HG03280 (cell line): ENCODE results near the gene OR2H2.

Experiments used
- ATAC-seq: cut with Tn5 transposase; IDR thresholded peaks from one replicate; pipeline ENCODE4 v1.9.1; 2021; ENCODE audit warnings: mild to moderate bottlenecking, moderate library complexity; ENCODE audit not compliant: unreplicated experiment

OR2H2 gene

DNA sequence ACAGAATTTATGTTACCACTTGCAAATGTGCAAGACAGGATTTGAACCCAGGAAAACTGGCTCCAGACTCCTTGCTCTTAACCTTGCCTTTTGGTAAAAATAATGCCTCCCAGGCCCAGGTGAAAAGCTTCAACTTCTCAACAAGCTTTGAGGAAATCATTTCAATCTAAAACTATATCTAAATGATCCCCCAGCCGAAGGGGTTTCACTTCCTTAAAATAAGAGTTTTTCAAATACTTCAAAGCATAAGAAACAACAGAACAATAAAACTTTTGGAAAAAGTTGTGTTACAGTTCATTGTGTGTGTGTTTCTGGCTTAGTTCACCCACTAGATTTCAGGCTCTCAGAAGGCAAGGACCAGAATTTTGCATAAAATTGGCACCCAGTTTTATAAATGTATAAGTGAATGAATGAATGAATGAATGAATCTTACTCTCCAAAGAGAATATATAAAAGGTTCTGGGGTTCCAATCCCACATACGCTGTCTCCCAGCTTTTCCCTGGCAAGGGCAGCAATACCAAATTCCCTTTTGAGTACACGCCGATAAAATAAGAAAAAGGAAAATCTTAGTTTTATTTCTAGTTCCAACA, 5.4 kb downstream of the OR2H2 start:
- no peak for ATAC-seq

DNA sequence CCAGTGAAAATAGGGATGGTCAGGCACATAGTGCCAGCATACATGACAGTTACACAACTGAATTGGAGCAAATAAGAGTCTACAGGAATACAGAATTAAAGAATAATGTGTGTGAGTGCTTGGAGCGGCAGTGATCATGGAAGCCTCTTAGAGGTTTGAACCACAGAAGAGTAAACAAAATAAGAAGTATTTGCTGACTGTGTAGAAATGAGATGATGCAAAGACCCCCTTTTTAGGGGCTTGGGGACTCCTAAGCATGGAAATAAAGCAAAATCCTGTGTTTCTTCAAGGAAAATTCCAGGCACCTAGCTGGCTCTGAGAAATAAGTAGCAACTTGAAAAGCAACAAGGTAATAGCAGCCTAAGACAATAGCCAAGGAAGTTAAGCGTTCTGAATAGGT, 6.8 kb downstream of the OR2H2 start:
- ATAC-seq: no peak

DNA sequence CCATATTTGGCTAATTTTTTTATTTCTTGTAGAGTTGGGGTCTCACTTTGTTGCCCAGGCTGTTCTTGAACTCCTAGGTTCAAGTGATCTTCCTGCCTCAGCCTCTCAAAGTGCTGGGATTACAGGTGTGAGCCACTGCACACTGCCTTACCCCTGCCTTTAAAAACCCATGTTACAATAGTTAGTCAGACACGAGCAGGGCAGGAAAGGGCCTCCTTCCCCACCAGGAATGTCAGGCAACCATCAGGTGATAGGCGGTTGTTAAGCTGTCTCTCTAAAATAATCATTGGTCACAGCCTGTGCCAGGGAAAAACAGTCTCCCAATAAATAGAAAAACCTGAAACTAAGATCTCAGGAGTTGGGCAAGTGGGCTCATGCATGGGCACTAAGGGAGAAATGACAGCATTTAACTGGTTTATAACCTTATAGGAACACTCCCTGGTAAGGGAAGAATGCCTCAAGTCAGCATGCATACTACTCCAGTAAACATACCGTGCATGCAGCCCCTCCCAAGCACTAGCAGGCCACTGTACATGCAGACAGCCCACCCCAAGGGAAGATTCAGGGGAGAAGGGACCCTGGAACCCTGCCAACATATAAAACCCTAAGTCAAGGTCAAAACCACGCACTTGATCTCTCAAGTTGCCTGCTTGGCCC, 8.4 kb downstream of the OR2H2 start:
- no peak for ATAC-seq

DNA sequence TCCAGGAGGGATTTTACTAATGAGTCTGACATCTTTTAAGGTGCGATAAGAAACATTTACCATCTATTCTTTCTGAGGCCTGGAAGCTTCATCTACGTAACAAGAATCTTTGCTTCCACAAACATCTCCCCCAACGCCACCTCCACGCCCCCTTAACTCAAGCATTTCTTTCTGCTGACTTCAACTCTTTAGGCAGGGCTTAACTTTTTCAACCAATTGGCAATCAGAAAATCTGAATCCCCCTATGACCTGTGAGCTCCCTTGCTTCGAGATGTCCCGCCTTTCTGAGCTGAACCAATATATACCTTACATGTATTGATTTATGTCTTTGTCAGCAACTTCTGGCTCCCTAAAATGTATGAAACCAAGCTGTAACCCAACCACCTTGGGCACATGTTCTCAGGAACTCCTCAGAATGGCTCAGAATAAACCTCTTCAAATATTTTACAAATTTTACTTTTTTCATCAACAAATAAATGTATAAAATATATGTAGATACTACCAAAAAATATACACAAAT, 11.5 kb downstream of the OR2H2 start:
- no peak for ATAC-seq

DNA sequence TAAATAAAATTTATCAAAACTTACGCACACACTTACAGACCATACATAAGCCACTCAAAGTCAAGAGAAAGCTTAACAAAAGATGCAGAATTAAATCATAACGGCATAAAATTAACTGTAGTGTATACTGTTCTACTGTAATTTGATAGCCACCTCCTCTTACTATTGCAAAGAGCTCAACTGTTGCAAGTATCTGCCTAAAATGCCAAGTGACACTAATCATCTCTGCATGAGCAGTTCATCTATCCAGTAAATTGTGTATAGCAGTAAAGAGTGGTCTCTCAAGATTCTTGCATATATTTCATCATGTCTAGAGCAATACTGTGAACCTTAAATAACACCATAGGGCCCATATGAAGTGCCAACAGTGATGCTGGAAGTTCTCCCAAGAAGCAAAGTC, 12.3 kb downstream of the OR2H2 start:
- no peak for ATAC-seq

DNA sequence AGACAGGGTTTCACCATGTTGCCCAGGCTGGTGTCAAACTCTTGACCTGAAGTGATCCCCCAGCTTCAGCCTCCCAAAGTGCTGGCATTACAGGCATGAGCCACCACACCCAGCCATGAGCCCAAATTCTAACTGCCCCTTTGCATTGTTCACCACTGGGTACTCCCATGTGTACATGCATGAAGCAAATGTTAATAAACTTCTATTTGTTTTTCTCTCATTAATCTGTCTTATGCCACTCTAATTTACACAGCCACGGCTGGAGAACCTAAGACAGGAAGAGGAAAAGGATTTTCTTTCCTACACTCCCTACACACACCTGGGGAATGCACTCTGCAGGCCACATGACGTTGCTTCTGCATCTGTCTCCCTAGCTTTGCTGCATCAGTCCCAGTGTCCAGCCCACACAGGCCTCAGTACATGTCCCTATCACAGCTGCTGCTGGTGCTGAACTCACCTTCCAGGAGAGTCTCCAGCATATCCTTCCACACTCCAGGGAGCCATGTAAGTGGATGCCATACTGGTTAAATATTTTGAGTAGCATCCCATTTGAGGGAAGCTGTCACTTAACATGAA, 13.3 kb downstream of the OR2H2 start:
- ATAC-seq: no peak

DNA sequence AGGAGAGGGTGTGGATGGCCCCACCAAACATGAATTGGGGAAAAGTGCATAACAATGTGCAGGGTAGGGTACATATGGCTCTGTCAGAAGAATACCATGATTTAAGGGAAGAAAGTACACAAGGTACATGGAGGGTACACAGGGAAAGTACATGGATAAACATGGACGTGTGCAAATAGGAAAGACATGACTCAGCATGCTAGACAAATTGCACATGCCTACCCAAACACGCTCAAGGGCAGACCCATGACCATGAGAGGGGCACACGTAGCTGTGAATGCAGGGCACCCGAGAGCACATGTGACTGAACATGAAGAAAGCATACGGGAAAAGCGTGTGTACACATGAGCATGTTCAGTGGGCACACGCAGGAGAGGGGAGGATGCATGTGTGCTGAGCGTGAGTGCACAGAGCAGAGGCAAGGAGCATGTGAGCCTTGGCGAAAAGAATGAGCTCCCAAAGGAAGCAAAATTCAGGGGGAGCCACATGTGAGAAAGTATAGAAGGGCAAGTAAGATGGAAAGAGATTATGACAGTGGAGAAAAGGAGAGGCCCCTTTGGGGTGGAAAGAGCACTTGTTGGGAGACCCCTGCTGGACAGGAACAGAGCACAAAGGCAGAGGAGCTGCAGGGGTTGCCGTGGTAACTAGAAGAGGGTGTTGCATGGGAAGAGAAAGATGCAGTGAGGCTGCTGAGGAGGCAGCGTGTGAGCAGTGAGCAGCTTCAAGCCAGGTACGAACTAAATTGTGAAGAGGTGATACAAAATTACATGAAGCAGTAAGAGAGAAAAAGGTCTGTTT, 17.8 kb downstream of the OR2H2 start:
- ATAC-seq: no peak

DNA sequence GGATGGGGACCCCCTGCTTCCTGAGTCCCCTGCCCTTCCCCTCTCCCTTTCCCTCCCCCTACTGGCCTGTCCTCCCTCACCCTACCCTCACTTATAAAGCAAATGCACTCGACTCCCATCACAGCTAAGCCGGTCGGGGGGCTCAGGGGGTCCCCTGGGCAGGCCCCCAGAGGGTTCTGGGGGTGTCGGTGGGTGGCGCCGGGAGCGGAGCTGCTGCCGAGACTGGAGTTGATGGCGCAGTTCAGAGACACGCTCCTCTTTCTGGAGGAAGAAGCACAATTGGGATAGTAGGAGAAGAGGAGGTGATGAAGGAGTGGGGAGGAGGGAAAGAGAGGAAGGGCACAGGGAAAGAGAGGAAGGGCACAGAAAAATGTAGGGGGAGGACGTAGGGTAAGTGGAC, 18.5 kb downstream of the OR2H2 start:
- no peak for ATAC-seq

DNA sequence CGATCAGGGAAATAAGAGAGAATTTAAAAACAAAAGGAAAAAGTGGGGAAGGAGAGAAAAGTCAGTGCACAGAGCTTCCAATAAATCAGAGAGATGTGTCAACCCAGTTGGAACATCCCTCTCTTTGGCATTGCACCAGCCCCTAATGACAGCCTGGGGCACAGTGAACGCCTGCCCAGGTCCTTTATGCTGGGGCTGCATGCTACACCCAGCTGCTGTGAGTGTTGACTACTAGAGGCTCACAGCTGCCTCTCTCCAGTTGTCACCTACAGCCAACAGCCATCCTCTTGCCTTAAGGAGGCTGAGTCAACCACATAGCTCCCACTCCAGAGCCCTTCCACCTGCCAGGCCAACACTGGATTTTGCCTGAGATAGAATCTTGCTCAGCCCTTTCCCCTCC, 19.0 kb downstream of the OR2H2 start:
- ATAC-seq: no peak

DNA sequence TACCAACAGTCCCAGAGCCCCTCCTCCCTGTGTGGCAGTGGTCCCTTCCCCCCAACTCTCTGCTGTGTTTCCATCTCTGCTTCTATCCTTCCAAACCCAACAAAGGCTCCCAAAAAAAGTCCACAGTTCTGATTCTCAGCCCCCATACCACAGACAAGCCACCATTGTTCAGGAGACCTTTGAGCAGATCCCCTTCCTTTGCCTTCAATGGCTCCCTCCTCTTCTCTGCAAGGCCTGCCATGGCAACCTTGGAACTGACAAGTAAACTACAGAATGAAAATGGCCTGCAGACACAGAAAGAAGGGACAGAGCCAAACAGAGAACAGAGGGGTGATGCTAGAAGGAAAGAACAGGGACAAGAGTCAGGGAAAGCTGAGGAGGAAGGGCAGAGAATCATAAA, 23.2 kb downstream of the OR2H2 start:
- no peak for ATAC-seq

DNA sequence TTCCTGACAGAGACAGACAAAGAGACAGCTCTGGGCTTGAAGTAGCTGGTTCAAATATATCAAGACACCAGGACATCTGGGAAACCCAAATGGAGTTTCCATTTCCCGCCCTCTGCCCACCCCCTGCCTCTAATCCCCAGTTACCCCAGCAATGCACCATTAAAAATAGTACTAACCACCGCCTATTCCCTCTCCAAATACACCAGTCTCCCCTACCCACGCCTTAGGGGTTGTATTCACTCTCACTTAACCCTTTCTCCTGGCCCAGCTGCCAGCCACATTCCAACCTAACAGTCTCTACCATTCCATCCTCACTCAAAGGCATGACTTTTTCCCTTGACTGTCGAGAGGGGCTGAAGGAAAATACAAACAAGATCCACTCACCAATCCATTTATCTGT, 25.6 kb downstream of the OR2H2 start:
- ATAC-seq: no peak

DNA sequence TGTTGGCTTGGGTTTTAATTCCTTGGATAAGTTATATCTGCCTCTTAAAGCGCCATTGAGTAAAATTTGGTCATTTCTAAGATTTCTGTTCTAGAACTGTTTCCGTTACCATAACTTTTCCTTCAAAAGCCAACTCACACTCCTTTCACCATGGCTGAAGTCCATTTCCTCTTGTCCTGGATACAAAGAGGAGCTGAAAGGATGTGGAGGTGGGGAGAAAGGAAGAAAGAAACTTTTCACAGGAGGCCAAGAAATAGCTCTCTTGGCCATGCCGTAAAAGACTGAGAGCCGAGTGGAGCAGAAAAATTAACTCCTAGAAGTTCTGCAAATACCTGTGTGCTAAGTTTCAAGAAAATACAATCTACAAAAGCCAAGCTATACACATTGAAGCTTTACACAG, 26.5 kb downstream of the OR2H2 start:
- no peak for ATAC-seq

DNA sequence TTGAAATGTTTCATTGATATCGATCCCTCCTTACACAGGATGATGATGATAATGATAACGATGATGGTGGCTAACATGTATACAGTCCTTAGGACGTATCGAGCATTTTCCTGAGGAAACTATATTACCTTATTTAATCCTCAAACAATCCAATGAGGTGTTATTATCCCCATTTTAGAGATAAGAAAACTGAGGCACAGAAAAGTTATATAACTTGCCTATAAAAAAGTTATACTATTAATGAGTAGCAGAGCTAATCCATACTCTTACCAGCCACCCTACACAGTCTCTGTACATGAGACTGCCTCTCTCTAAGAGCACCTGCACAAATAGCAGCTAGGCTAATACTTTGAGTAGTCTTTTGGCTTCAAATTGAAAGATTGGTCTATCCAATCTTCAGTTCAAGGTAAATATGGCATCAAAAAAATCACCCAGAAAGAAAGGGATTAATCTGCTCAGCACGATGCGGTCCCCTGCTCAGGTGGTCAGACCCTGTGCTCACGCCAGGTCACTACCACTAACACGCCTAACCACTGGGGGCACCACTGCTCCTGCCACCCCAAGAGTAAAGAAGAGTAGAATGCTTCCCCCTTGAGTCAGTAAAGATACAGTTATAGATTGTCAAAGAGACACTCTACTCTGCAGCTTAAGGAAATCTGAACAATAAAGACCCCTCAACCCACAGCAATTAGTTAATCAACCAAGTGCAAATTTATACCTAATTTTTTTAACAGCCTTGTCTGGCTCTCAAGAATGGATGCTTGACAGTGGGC, 33.0 kb downstream of the OR2H2 start:
- no peak for ATAC-seq

DNA sequence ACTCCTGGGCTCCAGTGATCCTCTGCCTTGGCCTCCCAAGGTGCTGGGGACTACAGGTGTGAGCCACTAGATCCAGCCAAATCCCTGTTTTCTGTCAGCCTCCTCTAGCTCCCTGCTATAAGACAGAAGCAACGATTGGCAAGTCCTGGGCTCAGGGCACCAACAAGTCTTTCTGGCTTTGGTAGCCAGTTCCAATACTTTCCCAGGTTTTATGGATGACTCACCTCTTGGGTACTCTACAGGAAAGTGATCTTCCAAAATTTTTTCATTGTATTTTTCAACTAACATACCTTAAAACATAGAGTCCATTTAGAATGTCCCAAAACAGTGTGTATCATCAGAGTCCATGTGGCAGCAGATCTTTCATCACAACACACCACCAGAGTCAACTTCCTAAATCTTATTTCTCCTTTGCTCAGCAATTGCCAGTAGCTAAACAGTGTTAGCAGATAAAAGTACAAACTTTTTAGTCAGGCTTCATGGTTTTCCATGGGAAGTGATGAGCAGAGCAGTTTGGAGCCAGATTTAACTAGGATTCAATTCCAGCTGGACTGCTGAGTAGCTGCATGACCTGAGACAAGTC, 34.7 kb downstream of the OR2H2 start:
- no peak for ATAC-seq

DNA sequence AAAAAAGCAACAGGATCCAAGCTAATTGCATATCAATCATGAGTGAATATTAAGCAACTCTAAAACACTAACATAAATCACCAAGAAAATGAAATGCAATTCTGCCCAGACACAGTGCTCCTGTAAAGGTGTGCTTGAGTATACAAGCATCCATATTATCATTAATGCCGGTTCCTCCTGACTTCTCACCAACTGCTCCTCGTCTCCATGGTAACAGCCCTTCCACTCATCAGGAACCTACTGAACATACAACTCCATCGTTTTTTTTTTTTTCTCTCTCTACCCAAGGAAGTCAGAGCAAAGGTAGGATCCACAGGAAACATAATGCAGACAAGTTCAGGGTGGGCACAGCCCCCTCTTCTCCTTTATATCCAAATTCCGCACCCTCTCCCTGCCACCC, 35.7 kb downstream of the OR2H2 start:
- no peak for ATAC-seq

DNA sequence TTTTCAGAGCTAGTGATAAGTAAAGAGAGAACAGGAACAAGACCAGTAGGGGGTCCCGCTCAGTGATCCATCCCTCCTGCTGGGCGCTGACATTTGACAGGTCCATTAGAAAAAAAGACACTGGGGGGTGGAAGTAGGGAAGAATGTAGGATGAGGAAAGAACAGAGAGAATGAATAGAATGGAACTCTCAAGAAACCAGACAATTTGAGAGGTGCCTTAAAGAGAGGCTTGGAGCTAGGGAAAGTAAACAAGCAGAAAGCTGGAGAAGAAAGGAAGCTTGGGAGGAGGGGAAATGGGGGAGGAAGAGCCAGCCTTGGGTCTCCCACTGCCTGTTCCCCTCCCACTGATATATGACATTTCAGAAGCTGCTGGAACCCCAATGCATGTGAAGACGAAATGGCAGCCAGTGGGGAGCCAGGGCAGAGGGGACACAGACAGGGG, 39.6 kb downstream of the OR2H2 start:
- no peak for ATAC-seq

DNA sequence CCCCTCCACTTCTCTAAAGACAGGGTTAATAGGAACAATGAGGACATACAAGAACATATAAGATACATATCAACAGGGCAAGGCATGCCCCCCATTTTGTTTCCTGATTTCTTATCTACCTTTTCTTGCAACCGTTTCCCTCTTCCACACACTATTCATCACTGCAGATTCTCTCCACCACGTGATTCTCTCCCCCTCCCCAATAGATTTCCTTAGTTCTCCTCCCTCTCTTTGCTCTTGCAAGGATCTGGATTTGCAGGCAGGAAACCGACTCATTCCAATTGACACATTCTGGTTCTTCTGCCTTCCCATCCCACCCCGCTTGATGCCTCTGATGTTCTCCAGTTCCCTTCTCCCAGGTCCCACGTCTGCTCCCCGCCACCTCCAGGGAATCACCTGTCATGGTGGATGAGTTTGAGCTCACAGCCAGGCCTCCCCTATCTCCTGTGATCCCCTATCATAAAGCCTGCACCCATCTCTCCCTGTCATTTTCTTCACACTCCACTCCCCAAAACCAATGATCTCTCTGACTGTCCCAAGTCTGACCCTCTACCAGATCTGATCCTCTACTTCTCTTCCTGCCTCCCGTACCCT, 40.5 kb downstream of the OR2H2 start:
- no peak for ATAC-seq

DNA sequence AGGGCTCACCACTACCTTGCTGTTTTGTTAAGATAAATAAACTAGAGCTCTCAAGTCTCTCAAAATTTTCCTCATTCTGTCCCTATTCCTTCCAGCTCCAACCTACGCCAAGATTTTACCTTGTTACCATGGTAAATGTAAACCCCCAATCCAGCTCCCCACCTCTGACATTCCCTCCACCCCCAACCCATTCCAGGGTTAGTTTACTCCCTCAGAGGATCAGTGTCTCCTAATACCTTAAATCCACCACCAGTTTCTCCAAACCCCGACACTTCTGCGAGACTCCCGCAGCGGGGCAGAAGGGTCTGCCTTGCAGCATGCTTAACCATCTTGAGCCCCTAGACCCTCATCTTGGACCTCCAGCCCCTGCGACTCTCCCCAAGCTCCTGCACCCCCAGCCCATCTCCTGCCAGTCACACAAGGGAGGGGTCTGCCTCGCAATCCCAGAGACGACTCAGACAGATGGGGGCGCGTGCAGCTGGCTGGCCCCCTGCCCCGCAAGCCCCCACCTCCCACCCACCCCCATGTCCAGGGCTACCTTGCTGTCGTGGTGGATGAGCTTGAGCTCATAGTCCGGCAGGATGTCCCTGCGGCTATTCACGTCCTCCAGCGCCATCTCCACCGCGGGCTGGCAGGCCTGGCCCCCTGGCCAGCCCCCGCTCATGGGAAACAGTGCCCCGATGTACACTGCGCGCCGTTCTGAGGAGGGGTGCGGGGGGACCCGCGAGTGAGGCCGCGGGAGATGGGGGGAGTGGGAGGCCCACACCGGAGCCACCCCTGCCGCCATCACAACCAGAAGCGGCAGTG, 42.2 kb downstream of the OR2H2 start:
- no peak for ATAC-seq

DNA sequence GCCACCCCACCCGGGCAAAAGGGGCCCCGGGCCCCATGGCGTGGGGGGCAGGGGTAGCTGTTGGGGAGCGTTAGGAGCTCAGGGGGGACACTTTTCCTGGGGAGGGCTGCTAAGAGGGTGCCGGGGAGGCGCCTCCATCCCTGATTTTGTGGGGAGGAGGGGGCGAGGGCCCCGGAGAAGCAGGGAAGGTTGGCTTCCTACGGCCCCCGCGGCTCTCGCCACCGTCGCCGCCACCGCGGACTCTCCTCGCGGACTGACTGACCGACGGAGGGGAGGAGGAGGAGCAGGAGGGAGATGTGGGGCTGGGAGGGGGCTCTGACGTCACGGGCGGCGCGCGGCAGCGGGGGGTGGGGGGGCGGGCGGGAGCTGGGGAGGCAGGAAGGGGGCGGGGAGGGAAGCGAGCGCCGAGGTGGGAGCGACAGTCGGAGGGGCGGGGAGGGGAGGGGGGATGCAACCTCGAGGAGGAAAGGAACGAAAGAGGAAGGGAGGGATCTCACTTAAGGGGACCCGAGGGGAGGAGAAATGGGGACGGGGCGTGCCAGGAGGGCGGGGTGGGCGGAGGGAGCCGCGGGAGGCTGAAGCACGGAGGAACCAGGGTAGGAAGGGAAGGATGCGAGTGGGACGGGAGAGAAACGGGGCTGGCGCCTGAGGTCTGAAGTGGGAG, 43.0 kb downstream of the OR2H2 start:
- ATAC-seq: no peak
